ENCODE results near the gene RBM19.

Gene RBM19

GRCh38 chr12:113955109-113955970, 10.8 kb downstream of the RBM19 start:
- no peak for FAIRE-seq

- FAIRE-seq, result no peak
Measured at GRCh38 chr12:113954547-113954946, 11.6 kb downstream of the RBM19 start.

- FAIRE-seq, result no peak
Measured at GRCh38 chr12:113950873-113951272, 15.3 kb downstream of the RBM19 start.

GRCh38 chr12:113949321-113950305, 16.5 kb downstream of the RBM19 start:
- FAIRE-seq, result no peak

- no peak for FAIRE-seq
Measured at GRCh38 chr12:113948151-113948914, 17.8 kb downstream of the RBM19 start.

- no peak for FAIRE-seq
Measured at GRCh38 chr12:113946175-113946574, 19.9 kb downstream of the RBM19 start.

GRCh38 chr12:113945174-113946173, 20.7 kb downstream of the RBM19 start:
- no peak for FAIRE-seq

- FAIRE-seq, result no peak
Measured at GRCh38 chr12:113942209-113942608, 23.9 kb downstream of the RBM19 start.

GRCh38 chr12:113941208-113941486, 25.0 kb downstream of the RBM19 start:
- FAIRE-seq, result no peak

- no peak for FAIRE-seq
Measured at GRCh38 chr12:113940357-113941207, 25.5 kb downstream of the RBM19 start.

GRCh38 chr12:113939867-113940266, 26.3 kb downstream of the RBM19 start:
- no peak for FAIRE-seq

- FAIRE-seq, result no peak
Measured at GRCh38 chr12:113938471-113938870, 27.7 kb downstream of the RBM19 start.

GRCh38 chr12:113936460-113936859, 29.7 kb downstream of the RBM19 start:
- FAIRE-seq, result no peak

GRCh38 chr12:113935459-113935858, 30.7 kb downstream of the RBM19 start:
- FAIRE-seq, result no peak

- FAIRE-seq, result no peak
Measured at GRCh38 chr12:113934946-113935345, 31.2 kb downstream of the RBM19 start.

GRCh38 chr12:113934060-113934814, 31.9 kb downstream of the RBM19 start:
- FAIRE-seq, result no peak

- FAIRE-seq, result no peak
Measured at GRCh38 chr12:113933201-113933786, 32.8 kb downstream of the RBM19 start.

- no peak for FAIRE-seq
Measured at GRCh38 chr12:113932381-113933196, 33.5 kb downstream of the RBM19 start.

GRCh38 chr12:113931517-113931916, 34.6 kb downstream of the RBM19 start:
- FAIRE-seq, result no peak

Data from A204.1 (cell line).